HUES6 (cell line): ENCODE measurements around the gene THBS3.
"Not testable (repeated sequence)": the region's sequence is repeated elsewhere in the genome, so short reads cannot be mapped to it uniquely, and the experiment has no call there.

Source experiments
- H3K27ac ChIP-seq: 2 replicates; pipeline ENCODE4 v1.7.0; 2013; ENCODE audit warnings: low read depth, mild to moderate bottlenecking, low read length, inconsistent platforms
- H3K27me3 ChIP-seq: 2 replicates; pipeline ENCODE4 v1.6.1; 2013; ENCODE audit warnings: low read length; ENCODE audit not compliant: control insufficient read depth, insufficient read depth
- H3K36me3 ChIP-seq: 2 replicates; pipeline ENCODE4 v1.6.1; 2013; ENCODE audit warnings: low read length; ENCODE audit not compliant: control insufficient read depth, insufficient read depth
- H3K4me1 ChIP-seq: 2 replicates; pipeline ENCODE4 v1.6.1; 2013; ENCODE audit warnings: low read length; ENCODE audit not compliant: control insufficient read depth, insufficient read depth
- H3K4me3 ChIP-seq: 2 replicates; pipeline ENCODE4 v1.5.1; 2013; ENCODE audit warnings: low read depth, low read length
- H3K9ac ChIP-seq: one replicate; pipeline ENCODE4 v1.6.1; 2013; ENCODE audit warnings: mild to moderate bottlenecking, low read length
- H3K9me3 ChIP-seq: 2 replicates; pipeline ENCODE4 v1.6.1; 2013; ENCODE audit warnings: low read depth, low read length; ENCODE audit not compliant: control insufficient read depth, insufficient read depth

The THBS3 gene

GRCh38 chr1:155247667-155248553 lies 40.2 kb upstream of the THBS3 start:
- Histone ChIP-seq H3K4me3 (no peak overlapping the region), H3K27ac (no peak overlapping the region), H3K27me3 (peaks cover 12% of the 10 kb centered on the region; the same call in 1 of the 2 replicates), H3K9me3 (no peaks in the 10 kb centered on the region), H3K4me1 (peaks cover 15% of the 10 kb centered on the region; the same call in 1 of the 2 replicates), H3K36me3 (peaks cover 15% of the 10 kb centered on the region), H3K9ac (no peak overlapping the region)

GRCh38 chr1:155246796-155247195 lies 39.1 kb upstream of the THBS3 start:
- Histone ChIP-seq H3K36me3 (peaks cover 15% of the 10 kb centered on the region), H3K27me3 (peaks cover 12% of the 10 kb centered on the region; the same call in 1 of the 2 replicates), H3K4me1 (peaks cover 15% of the 10 kb centered on the region; the same call in 1 of the 2 replicates)
- H3K27ac ChIP-seq, H3K9ac ChIP-seq, H3K4me3 ChIP-seq, H3K9me3 ChIP-seq: not testable (repeated sequence)

- peaks cover 15% of the 10 kb centered on the region for H3K36me3 ChIP-seq
- H3K4me1 ChIP-seq: peaks cover 11% of the 10 kb centered on the region; the same call in 1 of the 2 replicates
- H3K9me3 ChIP-seq: no peaks in the 10 kb centered on the region
- no peak overlapping the region for H3K27ac ChIP-seq
- H3K4me3 ChIP-seq: peak overlapping the region; percentile 64
- H3K9ac ChIP-seq: peak overlapping the region; percentile 75
- H3K27me3 ChIP-seq: peaks cover 12% of the 10 kb centered on the region; the same call in 1 of the 2 replicates
Observed at GRCh38 chr1:155245163-155245524, 37.4 kb upstream of the THBS3 start.

GRCh38 chr1:155244368-155245162 lies 36.9 kb upstream of the THBS3 start:
- peak overlapping the region; percentile 64 for H3K4me3 ChIP-seq
- H3K4me1 ChIP-seq: peaks cover 8% of the 10 kb centered on the region; the same call in 1 of the 2 replicates
- H3K27me3 ChIP-seq: peaks cover 12% of the 10 kb centered on the region; the same call in 1 of the 2 replicates
- H3K9me3 ChIP-seq: no peaks in the 10 kb centered on the region
- peaks cover 15% of the 10 kb centered on the region for H3K36me3 ChIP-seq
- no peak overlapping the region for H3K27ac ChIP-seq
- peak overlapping the region; percentile 75 for H3K9ac ChIP-seq

GRCh38 chr1:155242805-155243358 lies 35.2 kb upstream of the THBS3 start:
- peak overlapping the region; percentile 51 for H3K9ac ChIP-seq
- H3K9me3 ChIP-seq: no peaks in the 10 kb centered on the region
- H3K4me3 ChIP-seq: peak overlapping the region; percentile 64
- peaks cover 8% of the 10 kb centered on the region for H3K36me3 ChIP-seq
- no peak overlapping the region for H3K27ac ChIP-seq
- peaks cover 12% of the 10 kb centered on the region; the same call in 1 of the 2 replicates for H3K27me3 ChIP-seq
- peaks cover 8% of the 10 kb centered on the region; the same call in 1 of the 2 replicates for H3K4me1 ChIP-seq

GRCh38 chr1:155241841-155242264 lies 34.2 kb upstream of the THBS3 start:
- peaks cover 12% of the 10 kb centered on the region; the same call in 1 of the 2 replicates for H3K27me3 ChIP-seq
- H3K9ac ChIP-seq: no peak overlapping the region
- no peak overlapping the region for H3K4me3 ChIP-seq
- H3K27ac ChIP-seq: no peak overlapping the region
- peaks cover 8% of the 10 kb centered on the region; the same call in 1 of the 2 replicates for H3K4me1 ChIP-seq
- H3K9me3 ChIP-seq: no peaks in the 10 kb centered on the region
- peaks cover 4% of the 10 kb centered on the region; the same call in 1 of the 2 replicates for H3K36me3 ChIP-seq

GRCh38 chr1:155241069-155241679 lies 33.5 kb upstream of the THBS3 start:
- Histone ChIP-seq H3K4me1 (peaks cover 8% of the 10 kb centered on the region; the same call in 1 of the 2 replicates), H3K4me3 (peak overlapping the region; percentile 50), H3K9me3 (no peaks in the 10 kb centered on the region), H3K9ac (no peak overlapping the region), H3K36me3 (peaks cover 8% of the 10 kb centered on the region), H3K27ac (no peak overlapping the region), H3K27me3 (peaks cover 7% of the 10 kb centered on the region; the same call in 1 of the 2 replicates)

- Histone ChIP-seq H3K27me3 (no peaks in the 10 kb centered on the region), H3K4me3 (no peak overlapping the region), H3K9me3 (no peaks in the 10 kb centered on the region), H3K9ac (no peak overlapping the region), H3K27ac (no peak overlapping the region), H3K36me3 (peaks cover 14% of the 10 kb centered on the region), H3K4me1 (no peaks in the 10 kb centered on the region)
Observed at GRCh38 chr1:155236451-155236850, 28.8 kb upstream of the THBS3 start.

GRCh38 chr1:155235375-155235774 lies 27.7 kb upstream of the THBS3 start:
- H3K27ac ChIP-seq, H3K9ac ChIP-seq, H3K4me3 ChIP-seq, H3K9me3 ChIP-seq, H3K27me3 ChIP-seq, H3K4me1 ChIP-seq: not testable (repeated sequence)
- peaks cover 14% of the 10 kb centered on the region for H3K36me3 ChIP-seq

- not testable (repeated sequence) for H3K27me3 ChIP-seq, H3K27ac ChIP-seq, H3K9ac ChIP-seq, H3K4me3 ChIP-seq, H3K4me1 ChIP-seq, H3K9me3 ChIP-seq
- H3K36me3 ChIP-seq: peaks cover 14% of the 10 kb centered on the region
Observed at GRCh38 chr1:155233502-155233901, 25.8 kb upstream of the THBS3 start.
